Fibroblast of villous mesenchyme (primary cell): ENCODE measurements around the gene PIP5K1A. TPM values are rescaled to one million over a fixed set of nuclear protein-coding genes. Genes with fewer than 3 reads are reported as not detected.
A peak's percentile ranks its signal among the peaks of the same experiment; 100 is the strongest.

Experiments
- DNase-seq: peaks from one replicate; pipeline ENCODE4 v3.0.0-alpha.2; 2010; ENCODE audit warnings: low read depth
- H3K4me3 ChIP-seq: 2 replicates; pipeline ENCODE4 v1.5.1; 2011; ENCODE audit warnings: low read depth, mild to moderate bottlenecking, low read length
- total RNA-seq: library from RNA; depleted of rRNA; stranded (reverse); fragments of >200 nt; gene quantifications from 2 replicates; pipeline ENCODE4 v1.2.3, GENCODE V29; 2012
- TF ChIP-seq, protein P1 (sequence below): IDR thresholded peaks from 2 replicates; pipeline ENCODE4 v1.5.1; 2012; ENCODE audit warnings: low read depth, mild to moderate bottlenecking, low read length; ENCODE audit not compliant: insufficient read depth

Gene PIP5K1A
- total RNA-seq, 1 donor = 131 TPM

DNA sequence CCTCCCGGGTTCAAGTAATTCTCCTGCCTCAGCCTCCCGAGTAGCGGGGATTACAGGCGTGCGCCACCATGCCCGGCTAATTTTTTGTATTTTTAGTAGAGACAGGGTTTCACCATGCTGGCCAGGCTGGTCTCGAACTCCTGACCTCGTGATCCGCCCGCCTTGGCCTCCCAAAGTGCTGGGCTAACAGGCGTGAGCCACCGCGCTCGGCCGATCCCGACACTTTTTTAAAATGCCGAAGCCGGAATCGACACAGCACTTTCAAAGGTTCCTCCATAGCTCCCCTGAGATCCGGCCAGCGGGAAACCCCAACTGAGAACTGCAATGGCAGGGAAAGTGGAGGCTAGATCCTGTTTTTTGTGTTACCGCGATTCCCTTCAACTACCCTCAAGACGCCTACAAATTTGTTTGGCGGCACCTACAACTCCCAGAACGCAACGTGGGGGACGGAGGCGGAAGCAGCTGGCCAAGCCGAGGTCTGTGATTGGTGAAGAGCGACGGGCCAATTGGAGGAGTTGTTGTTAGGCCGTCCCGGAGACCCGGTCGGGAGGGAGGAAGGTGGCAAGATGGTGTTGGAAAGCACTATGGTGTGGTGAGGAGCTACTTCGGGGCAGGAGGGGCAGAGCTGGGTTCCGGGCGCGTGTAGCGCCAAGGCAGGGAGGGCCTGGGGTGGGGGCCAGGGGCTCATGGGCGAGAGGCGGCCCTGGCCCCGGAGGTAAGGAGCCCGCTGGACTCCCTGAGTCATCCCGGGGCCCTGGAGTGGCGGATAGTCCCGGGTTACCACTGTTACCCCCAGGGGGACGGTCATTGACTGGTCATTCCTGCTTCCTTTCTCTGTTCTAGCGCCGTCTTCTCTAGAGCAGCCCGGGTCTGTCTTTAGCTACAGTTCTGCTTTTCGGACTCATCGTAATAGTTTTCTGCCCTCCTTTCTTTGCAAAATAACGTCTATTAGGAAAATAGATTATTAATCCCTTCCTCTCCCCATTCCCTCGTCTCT is 56.2 kb downstream of the PIP5K1A start, which contains the start of gene PSMD4:
Gene PSMD4 (plus strand): TSS at position 518 of the 997 bp plus-strand sequence. CDS start 49 bp downstream, at position 567.
- peak; percentile 98 for DNase-seq
- H3K4me3 ChIP-seq = peak within 1 kb of the TSS; percentile 96
- TF ChIP-seq, protein P1, sequence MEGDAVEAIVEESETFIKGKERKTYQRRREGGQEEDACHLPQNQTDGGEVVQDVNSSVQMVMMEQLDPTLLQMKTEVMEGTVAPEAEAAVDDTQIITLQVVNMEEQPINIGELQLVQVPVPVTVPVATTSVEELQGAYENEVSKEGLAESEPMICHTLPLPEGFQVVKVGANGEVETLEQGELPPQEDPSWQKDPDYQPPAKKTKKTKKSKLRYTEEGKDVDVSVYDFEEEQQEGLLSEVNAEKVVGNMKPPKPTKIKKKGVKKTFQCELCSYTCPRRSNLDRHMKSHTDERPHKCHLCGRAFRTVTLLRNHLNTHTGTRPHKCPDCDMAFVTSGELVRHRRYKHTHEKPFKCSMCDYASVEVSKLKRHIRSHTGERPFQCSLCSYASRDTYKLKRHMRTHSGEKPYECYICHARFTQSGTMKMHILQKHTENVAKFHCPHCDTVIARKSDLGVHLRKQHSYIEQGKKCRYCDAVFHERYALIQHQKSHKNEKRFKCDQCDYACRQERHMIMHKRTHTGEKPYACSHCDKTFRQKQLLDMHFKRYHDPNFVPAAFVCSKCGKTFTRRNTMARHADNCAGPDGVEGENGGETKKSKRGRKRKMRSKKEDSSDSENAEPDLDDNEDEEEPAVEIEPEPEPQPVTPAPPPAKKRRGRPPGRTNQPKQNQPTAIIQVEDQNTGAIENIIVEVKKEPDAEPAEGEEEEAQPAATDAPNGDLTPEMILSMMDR = no peak

DNA sequence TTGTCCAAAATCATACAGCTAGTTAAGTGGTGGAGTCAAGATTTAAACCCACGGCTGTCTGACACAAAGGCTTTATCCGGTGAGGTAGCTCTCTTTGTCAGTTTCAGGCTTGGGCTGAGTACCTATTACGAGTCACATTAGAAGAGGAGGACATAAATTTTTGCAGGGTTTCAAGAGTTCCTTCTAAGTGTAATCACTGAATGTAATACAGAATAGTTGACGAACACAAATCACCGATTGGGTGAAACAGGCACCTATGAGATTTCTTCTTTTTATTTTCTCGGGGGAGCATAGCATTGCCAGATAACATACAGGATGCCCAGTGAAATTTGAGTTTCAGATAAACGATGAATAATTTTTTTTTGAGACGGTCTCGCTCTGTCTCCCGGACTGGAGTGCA is 57.0 kb downstream of the PIP5K1A start:
- peak overlapping the region; percentile 96 for H3K4me3 ChIP-seq
- TF ChIP-seq, protein P1 = no peak
- DNase-seq = peak; percentile 10

DNA sequence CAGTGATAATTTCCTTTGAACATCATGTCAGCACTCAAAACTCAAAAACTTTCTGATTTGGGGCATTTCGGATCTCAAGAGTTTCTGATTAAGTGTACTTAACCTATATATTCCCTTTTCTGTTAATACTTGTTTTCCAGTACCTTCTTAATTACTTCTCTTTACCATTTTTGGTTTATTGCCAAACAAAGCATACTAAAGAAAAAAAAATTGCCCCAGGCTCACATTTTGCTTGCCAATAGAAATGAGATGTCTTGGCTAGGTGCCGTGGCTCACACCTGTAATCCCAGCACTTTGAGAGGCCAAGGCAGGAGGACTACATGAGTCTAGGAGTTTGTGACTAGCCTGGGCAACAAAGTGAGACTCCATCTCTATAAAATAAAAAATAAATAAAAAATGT is 61.0 kb downstream of the PIP5K1A start:
- TF ChIP-seq, protein P1 = no peak
- H3K4me3 ChIP-seq = no peak overlapping the region
- DNase-seq = no peak

DNA sequence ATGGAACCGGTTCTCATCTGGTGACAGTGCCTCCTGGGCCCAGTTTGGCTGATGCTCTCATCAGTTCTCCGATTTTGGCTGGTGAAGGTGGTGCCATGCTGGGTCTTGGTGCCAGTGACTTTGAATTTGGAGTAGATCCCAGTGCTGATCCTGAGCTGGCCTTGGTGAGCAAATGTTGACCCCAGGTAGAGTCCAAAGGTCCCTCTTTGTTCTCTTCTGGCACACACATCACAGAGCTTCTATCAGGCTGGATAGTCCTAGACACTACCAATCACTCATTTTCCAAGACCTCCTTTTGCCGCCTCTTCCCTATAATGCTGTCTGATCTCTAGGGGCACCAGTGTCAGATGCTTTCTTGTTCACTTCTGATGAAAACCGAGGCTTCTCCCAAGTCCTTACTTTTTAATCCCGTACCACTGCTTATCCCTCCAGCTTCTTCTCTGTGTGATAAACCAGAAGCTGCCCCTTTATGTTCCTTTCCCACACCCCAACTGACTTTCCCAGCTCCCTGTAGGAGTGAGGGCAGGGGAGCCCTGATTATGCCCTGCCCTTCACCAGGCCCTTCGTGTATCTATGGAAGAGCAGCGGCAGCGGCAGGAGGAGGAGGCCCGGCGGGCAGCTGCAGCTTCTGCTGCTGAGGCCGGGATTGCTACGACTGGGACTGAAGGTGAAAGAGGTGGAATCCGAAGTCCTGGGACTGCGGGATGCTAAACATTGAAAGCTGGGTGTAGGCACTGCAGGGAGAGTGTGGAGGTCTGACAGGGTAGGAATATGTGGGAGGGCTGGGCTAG is 67.3 kb downstream of the PIP5K1A start:
- no peak for DNase-seq
- no peak overlapping the region for H3K4me3 ChIP-seq
- TF ChIP-seq, protein P1 = no peak

DNA sequence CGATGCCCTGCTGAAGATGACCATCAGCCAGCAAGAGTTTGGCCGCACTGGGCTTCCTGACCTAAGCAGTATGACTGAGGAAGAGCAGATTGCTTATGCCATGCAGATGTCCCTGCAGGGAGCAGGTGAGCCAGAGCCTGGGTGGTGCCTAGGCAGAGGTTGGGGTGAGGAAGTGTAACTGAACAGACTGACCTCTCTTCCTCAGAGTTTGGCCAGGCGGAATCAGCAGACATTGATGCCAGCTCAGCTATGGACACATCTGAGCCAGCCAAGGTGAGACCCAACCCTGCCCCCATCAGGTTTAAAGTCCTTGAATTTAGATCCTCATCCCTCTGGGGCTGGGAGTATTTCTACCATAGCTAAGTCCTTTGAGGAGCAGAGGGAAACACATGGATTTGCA is 68.0 kb downstream of the PIP5K1A start:
- H3K4me3 ChIP-seq = no peak overlapping the region
- no peak for DNase-seq
- TF ChIP-seq, protein P1 = no peak

DNA sequence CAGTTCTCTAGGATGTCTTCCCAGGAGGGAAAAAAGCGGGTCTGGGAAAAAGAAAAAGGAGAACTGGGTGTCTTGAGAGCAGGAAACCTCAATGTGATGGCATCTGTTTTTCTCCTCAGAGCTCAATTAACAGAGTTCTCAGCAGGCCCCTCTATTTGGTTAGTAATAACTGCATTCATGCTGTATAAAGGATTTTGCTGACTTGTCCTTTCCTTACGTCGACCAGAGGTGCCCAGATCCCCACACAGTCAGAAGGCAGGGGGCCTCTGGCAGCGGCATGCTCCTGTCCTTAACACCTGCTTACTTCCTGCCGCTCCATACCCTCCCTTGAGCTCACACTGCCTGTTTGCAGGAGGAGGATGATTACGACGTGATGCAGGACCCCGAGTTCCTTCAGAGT is 68.5 kb downstream of the PIP5K1A start:
- no peak for DNase-seq
- TF ChIP-seq, protein P1 = no peak
- H3K4me3 ChIP-seq = no peak overlapping the region
